Femur (tissue), 1 donor: ENCODE measurements around the gene LNP1.
"Not testable (repeated sequence)": the region's sequence is repeated elsewhere in the genome, so short reads cannot be mapped to it uniquely, and the experiment has no call there.

Experiments used
- DNase-seq: peaks from one replicate; pipeline ENCODE4 v3.0.0-alpha.2; 2017

The LNP1 gene, protein sequence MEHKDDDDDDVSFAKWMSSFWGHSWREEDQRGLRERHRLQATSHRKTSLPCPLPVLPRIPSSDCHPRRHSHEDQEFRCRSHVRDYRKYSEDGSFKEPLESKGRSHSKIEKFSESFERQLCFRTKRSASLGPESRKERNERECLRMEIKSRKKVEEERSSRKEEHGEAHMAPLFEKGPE

DNA sequence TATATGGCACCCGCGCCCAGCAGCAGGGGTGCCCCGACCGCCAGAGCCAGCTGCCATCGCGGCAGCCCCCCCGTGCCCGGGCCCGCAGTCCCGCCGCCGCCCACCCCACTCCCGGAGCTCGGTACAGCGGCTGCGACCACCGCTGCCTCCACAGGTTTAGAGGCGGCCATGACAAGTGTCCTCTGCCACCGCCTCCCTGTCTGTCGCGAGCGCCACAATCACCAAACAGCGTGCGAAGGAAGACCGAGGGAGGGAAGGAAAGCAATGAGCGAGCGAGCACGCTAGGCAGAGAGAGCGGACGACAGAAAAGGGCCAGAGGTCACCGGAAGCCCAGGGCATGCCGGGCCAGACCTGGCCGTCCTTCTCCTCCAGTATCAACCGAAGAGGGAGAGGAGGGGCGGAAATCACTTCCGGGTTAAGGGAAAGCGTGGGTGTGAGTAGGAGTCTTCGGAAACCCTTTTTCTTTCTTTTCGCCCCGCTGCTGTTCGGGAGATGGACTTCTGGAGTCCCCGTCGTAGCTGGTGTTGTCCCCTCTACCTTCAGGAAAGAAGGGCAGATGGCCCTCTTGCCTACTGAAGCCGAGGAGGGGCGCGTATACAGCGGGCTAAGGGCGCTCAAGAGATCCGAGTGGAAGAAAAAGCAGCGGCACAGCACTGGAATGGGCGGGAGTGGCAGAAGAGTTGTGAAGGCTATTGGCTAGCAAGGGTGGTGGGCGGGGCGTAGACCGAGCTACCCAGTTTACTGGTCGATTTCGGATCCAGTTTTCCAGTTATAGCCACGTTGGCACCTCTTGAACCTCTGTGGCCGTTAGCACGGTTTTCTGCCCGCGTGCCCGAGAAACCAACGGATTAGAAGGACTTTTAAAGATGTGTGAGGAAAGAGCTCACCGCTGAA, at the start of gene LNP1, which contains the start of gene TOMM70:
Gene LNP1, plus strand, starts transcription at position 760 of the 894 bp plus-strand sequence. CDS start 28,191 bp downstream, outside the sequence.
Gene TOMM70, minus strand, starts transcription at position 310 of the 894 bp plus-strand sequence. Its CDS starts 140 bp downstream, at position 170.
- peak; percentile 98 for DNase-seq

GRCh38 chr3:100351770-100352169, 49.6 kb upstream of the LNP1 start:
- not testable (repeated sequence) for DNase-seq

GRCh38 chr3:100352296-100353231, 48.8 kb upstream of the LNP1 start:
- DNase-seq: no peak

DNA sequence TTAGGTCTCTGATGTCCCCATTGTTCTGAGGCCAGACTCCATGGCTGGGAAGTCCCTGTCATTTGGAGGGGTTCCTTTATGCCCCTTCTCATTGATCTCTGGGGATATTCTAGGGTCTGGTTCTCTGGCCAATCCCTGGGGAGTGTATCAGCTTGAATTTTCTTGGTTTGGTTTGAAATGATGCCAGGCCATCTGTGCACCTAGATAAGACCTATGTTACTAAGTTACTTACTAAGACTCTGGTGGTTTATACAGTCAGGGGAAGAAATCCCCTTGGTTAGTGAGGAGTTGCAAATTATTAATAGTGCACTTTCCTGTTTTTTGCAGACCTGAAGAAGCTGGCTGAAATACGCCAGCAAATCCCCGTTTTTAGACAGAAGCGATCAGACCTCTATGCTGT, 46.5 kb upstream of the LNP1 start:
- DNase-seq: no peak

DNA sequence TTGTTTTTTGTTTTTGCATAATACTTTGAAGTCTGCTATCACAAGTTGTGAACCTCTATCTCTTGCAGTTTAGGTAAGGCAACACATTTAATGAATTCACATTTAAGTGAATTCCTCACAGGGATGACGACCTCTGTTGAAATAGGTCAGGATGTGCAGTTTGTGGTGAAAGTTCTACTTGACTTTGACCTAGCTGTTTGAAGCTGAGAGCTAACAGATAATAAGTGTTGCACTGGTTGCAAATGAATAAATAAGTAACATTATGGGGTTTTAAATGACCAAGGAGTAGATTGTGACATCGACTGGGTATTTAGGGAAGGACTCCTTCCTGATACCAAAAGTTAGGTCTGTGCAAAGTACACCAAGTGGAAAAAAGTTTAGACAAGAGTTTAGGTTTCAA, 42.9 kb upstream of the LNP1 start:
- DNase-seq: no peak

DNA sequence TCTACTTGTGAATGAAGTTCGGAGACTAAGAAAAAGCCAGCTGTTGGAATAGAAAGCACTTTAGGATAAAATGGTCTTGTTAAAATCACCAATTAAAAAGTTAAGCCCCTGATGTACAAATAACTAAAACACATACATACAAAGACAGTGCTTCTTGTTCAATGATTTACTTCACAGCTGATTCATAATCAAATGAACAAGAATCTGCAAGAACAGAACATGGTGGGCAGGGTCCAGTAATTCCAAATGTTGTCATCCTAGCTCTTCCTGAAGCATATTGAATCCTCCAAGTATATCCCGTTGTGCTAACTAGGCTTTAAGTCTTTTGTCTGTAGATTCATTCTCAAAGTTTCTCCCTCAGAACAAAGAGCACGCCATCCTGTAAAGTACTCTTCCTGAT, 42.3 kb upstream of the LNP1 start:
- no peak for DNase-seq

DNA sequence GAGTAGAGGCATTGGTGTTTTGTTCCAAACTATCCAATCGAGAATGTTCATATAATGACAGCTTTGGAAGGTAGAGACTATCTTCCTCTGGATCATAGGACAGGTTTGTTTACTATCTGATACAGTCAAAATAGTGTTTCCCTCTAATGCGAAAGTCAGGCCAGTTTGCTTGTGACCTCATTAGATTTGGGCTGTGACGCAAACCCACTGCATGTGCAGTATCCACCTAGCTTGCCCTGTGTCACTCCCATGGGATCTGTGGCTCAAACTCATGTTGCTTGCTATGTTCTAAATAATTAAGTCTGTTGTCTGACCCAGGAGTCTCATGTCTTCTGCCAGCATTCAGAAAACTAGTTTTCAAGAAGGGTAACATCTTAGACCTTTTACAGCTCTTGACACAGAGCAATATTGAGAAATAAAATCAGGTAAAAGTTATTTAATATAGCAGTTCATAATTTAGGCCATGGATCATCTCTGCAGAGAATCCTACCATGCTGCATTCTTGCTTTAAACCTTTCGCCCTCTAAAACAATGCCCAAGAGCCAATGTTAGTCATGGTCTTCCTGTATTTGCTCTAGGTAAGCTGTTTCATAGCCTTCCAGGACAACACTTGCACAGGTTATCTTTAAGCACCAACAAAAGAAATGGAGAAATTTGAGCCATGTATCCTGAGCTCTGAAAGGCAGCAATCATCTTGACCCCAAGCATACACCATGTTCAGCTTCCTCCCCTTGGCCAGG, 40.4 kb upstream of the LNP1 start:
- no peak for DNase-seq

GRCh38 chr3:100361897-100362296, 39.4 kb upstream of the LNP1 start:
- no peak for DNase-seq

GRCh38 chr3:100364421-100364820, 36.9 kb upstream of the LNP1 start:
- DNase-seq: no peak

- DNase-seq: no peak
Observed at GRCh38 chr3:100366424-100366823, 34.9 kb upstream of the LNP1 start.

GRCh38 chr3:100368441-100368840, 32.9 kb upstream of the LNP1 start:
- no peak for DNase-seq

- no peak for DNase-seq
Observed at GRCh38 chr3:100370756-100371155, 30.6 kb upstream of the LNP1 start.

DNA sequence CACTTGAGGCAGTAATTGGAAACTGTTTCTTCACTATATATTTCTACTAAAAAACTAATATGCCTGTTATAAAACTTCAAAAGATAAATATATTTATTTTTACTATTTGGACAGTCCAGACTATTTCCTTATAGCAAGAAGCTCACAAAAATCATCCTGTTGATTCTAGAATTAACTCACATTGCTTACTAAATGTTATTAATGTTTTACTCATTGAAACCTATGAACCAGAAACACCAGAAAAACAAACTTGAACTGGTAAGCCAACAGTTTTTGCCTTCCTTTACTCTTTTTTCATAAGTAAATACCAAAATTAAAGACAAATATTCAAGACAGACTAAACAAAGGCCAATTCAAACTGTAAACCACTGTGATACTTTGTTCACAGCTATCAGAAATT, 26.8 kb upstream of the LNP1 start:
- no peak for DNase-seq

DNA sequence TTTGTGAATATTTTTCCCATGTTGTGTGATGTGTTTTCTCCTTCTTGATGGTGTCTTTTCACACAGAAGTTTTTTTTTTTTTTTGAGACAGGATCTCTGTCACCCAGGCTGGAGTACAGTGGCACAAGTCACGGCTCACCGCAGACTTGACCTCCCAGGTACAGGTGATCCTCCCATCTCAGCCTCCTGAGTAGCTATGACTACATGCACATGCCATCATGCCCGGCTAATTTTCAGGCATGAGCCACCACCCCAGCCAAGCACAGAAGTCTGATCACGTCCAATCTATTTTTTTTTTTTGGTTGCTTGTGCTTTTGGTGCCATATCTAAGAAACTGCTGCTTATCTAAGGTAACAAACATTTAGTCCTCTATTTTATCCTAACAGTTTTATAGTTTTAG, 25.0 kb upstream of the LNP1 start:
- DNase-seq: no peak

DNA sequence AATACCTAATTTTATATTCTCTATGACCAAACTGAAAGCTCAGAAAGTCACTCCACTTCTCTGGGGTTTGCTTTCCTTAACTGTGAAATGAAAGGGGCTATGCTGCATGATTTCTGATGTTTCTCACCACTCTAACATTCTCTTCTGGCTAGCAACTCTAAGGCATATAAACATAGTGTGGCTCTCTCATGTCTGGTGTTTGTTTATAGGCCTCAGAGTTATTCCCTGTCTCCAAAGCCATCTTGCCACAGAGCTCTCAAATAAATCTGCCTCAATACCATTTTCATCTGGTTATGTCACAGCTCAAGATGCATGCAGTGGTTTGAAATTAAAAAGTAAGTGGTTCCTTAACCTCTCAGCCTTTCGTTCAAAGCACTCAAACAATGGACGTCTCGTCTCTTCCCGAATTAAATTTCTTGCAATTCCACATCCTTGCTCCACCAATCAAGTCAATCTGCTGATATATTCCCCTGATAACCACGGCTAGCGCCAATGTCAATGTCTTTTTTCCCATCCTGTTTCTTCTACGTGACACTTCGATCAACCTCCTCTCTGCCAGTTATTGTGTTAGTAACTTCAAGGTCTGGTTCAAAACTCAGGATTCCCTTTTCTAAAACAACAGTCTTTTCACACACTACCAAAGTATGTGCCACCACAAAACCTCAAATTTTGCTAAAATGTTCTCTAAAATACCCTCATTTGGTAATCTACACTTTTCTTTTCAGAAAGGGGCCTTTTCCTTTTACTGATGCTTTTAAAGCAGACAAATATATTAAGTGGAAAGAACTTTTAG, 16.4 kb upstream of the LNP1 start:
- no peak for DNase-seq

- DNase-seq: no peak
Observed at GRCh38 chr3:100386437-100387074, 14.8 kb upstream of the LNP1 start.

DNA sequence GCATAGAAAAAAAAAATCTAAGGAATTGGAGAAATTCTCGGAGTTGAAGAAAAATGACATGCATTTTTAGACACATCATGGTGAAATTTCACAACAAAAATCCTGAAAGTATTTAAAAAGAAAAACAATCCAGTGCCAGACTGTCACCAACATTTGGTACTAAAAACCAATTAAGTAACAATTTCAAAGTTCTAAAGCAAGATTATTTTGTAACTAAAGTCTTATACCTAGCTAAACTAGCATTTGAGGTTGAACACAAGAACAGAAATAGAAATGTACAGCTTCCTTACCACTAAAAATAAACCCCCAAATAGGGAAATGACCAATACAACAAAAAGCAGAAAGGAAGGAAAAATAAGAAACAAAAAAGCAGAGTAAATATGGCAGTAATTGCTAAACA, 12.3 kb upstream of the LNP1 start:
- DNase-seq: no peak

GRCh38 chr3:100395679-100396431, 5.5 kb upstream of the LNP1 start:
- no peak for DNase-seq

DNA sequence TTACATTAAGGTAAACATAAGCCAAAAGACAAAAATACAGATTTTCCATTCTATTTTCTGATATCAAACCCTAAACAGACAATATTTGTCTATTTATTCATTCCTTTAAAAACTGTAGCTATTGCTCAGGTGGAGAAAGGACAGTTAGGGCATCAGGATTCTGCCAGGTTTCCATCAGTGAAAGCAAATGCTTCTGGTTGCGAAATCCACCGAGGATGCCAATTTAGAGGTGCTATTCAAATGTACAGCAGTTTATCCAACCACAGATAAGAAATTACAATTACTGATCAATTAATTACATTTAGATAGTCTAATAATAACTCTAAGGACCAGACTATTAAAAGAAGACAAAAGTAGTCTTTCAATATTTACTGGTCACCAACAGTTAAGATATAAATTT, 4.4 kb upstream of the LNP1 start:
- DNase-seq: no peak
